ENCODE results near the gene FREM1. TPM values are rescaled to one million over a fixed set of nuclear protein-coding genes. Genes with fewer than 3 reads are reported as not detected.

The FREM1 gene
- total and polyA plus RNA-seq, 9 donors = 0.61 to 9.2 (median 2.8) TPM

- TF ChIP-seq, protein P1, sequence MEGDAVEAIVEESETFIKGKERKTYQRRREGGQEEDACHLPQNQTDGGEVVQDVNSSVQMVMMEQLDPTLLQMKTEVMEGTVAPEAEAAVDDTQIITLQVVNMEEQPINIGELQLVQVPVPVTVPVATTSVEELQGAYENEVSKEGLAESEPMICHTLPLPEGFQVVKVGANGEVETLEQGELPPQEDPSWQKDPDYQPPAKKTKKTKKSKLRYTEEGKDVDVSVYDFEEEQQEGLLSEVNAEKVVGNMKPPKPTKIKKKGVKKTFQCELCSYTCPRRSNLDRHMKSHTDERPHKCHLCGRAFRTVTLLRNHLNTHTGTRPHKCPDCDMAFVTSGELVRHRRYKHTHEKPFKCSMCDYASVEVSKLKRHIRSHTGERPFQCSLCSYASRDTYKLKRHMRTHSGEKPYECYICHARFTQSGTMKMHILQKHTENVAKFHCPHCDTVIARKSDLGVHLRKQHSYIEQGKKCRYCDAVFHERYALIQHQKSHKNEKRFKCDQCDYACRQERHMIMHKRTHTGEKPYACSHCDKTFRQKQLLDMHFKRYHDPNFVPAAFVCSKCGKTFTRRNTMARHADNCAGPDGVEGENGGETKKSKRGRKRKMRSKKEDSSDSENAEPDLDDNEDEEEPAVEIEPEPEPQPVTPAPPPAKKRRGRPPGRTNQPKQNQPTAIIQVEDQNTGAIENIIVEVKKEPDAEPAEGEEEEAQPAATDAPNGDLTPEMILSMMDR (IDR thresholded peaks at IDR 0.05) = no peak
- TF ChIP-seq EP300 (IDR thresholded peaks at IDR 0.05) = no peak
- no peak for TF ChIP-seq POLR2A (IDR thresholded peaks at IDR 0.05)
- no peaks in the 10 kb centered on the region for H3K9me3 ChIP-seq
- no peaks in the 10 kb centered on the region for H3K4me1 ChIP-seq (ENCODE audit: insufficient read depth)
- no peak overlapping the region for H3K4me3 ChIP-seq
- intact Hi-C loops (cut with DNase I) = no loop called here
- H3K36me3 ChIP-seq = no peaks in the 10 kb centered on the region
- no peak overlapping the region for H3K27ac ChIP-seq
- DNase-seq = no peak
- H3K27me3 ChIP-seq = no peaks in the 10 kb centered on the region
Observed at GRCh38 chr9:14686168-14686567, 224.1 kb downstream of the FREM1 start.

Small RNA genes lying within 50 kb of the gene (small RNA-seq; reads per million reads assigned to genes)
- not detected for gene RNU6-1260P

Other genes starting within 250 kb of the FREM1 start
- gene ZDHHC21, start 217.0 kb downstream of the FREM1 start, total RNA-seq = 10 to 100 TPM in 1 of 7 donors, 1 to 10 TPM in 6; 7.1 to 14.9 (median 8.9) TPM
- 1 to 10 TPM; 2.3 to 4.7 TPM for gene ZDHHC21, start 217.0 kb downstream of the FREM1 start, polyA plus RNA-seq
- gene CER1, start 187.7 kb downstream of the FREM1 start, total RNA-seq = not detected
- not detected for gene CER1, start 187.7 kb downstream of the FREM1 start, polyA plus RNA-seq